ENCODE measurements around the gene DUSP2. TPM values are rescaled to one million over a fixed set of nuclear protein-coding genes. Genes with fewer than 3 reads are reported as not detected.

DUSP2 gene
- total RNA-seq, 2 experiments from 2014 or later = 311 to 313 TPM

GRCh38 chr2:96093528-96093927 lies 51.7 kb downstream of the DUSP2 start:
- ATAC-seq = no peak
- Mint-ChIP-seq H3K27me3 (peaks cover 3% of the 10 kb centered on the region), H3K9me3 (no peaks in the 10 kb centered on the region), H3K4me1 (ENCODE audit: low read depth) (no peaks in the 10 kb centered on the region), H3K36me3 (ENCODE audit: low read depth) (no peaks in the 10 kb centered on the region), H3K27ac (no peak overlapping the region), H3K4me3 (no peak overlapping the region)
- POLR2A ChIA-PET = no interaction called here
- no peak for DNase-seq
- CTCF ChIA-PET = interaction anchor here (0.9 to 1.3 kb wide), 2 partner anchors 20 to 81 kb away, joined by 3 to 4 read pairs; no protein-coding TSS in a partner anchor
- TF ChIP-seq CTCF (IDR thresholded peaks at IDR 0.05) = no peak
- intact Hi-C loops (cut with micrococcal nuclease) = no loop called here

Other genes starting within 250 kb of the DUSP2 start
- 10 to 100 TPM; 37.4 to 41.5 TPM for gene ANKRD36C, start 153.6 kb downstream of the DUSP2 start, total RNA-seq
- gene GPAT2, start 110.5 kb downstream of the DUSP2 start, total RNA-seq = 10 to 100 TPM in 1 of 2 experiments, 1 to 10 TPM in 1; 9.7 to 10.2 TPM
- under 1 TPM; 0.29 to 0.34 TPM for gene ADRA2B, start 28.9 kb downstream of the DUSP2 start, total RNA-seq
- 1 to 10 TPM; 1.8 to 2.7 TPM for gene ASTL, start 6.9 kb downstream of the DUSP2 start, total RNA-seq
- 100 to 1,000 TPM; 145 to 149 TPM for gene STARD7, start 63.4 kb upstream of the DUSP2 start, total RNA-seq
- 10 to 100 TPM; 13.1 to 15.0 TPM for gene TMEM127, start 120.6 kb upstream of the DUSP2 start, total RNA-seq
- 10 to 100 TPM; 72.1 to 72.3 TPM for gene CIAO1, start 120.8 kb upstream of the DUSP2 start, total RNA-seq
- gene SNRNP200, start 160.1 kb upstream of the DUSP2 start, total RNA-seq = 100 to 1,000 TPM; 175 to 178 TPM
- 10 to 100 TPM; 28.2 to 32.6 TPM for gene ITPRIPL1, start 179.9 kb upstream of the DUSP2 start, total RNA-seq
- 10 to 100 TPM; 70.9 TPM for gene NCAPH, start 190.3 kb upstream of the DUSP2 start, total RNA-seq

All from activated CD8-positive, alpha-beta T cell treated with anti-CD3 and anti-CD28 coated beads for 36 hours (primary cell).